Measurements from ENCODE around the gene PURB. TPM values are rescaled to one million over a fixed set of nuclear protein-coding genes. Genes with fewer than 3 reads are reported as not detected.

The PURB gene
- total and polyA plus RNA-seq, 9 of the 15 experiments (the other 6 are each of a cell fraction or from before 2014, with no cell fraction given) = 1.6 to 14.1 (median 8.8) TPM

DNA sequence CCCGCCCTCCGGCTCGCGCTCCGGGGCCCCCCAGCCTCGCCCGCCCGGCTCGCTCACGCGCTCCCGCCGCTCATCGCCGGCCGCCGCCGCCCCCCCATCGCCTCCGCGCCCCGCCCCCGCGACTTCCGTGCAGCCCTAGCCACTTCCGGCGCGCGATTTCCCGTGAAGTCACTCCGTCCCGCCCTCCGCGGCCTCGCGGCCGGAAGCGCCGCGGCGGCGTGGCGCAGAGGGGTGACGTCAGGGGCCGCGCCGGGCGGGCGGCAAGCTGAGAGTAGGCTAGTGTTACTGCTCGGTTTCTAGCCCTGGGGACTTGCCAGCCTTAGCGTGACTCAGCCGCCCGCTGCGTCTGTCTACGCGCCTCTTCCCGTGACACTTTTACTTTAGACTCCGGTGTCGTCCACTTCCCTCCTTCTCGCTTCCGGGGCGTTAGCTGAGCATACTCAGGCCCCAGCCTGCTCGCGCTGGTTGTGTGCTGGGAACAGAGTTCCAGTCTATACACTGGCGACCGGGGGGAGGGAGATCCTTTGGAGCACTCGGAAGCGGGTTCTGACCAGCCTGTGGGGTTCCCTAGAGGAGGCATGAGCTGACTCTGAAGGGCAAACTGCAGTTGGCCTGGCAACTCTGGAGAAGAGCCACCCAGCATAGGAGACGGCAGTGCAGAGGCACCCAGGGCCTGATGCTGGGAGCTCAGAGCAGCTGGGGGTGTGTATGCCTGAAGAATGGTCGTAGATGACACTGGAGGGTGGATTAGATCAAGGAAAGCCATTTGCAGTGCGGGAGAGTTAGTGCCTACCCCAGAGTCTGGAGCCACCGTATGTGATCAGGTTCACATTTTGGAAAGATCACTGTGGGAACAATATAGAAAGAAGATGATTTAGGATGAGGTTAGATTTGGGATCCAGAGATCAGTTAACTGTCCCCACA is at the start of gene PURB (continued):
- peak; percentile 78 for TF ChIP-seq TAF7 (tag; IDR thresholded peaks at IDR 0.05)
- no peak for TF ChIP-seq KDM2B (CRISPR knock-in tag; IDR thresholded peaks at IDR 0.05)
- TF ChIP-seq, protein P1, sequence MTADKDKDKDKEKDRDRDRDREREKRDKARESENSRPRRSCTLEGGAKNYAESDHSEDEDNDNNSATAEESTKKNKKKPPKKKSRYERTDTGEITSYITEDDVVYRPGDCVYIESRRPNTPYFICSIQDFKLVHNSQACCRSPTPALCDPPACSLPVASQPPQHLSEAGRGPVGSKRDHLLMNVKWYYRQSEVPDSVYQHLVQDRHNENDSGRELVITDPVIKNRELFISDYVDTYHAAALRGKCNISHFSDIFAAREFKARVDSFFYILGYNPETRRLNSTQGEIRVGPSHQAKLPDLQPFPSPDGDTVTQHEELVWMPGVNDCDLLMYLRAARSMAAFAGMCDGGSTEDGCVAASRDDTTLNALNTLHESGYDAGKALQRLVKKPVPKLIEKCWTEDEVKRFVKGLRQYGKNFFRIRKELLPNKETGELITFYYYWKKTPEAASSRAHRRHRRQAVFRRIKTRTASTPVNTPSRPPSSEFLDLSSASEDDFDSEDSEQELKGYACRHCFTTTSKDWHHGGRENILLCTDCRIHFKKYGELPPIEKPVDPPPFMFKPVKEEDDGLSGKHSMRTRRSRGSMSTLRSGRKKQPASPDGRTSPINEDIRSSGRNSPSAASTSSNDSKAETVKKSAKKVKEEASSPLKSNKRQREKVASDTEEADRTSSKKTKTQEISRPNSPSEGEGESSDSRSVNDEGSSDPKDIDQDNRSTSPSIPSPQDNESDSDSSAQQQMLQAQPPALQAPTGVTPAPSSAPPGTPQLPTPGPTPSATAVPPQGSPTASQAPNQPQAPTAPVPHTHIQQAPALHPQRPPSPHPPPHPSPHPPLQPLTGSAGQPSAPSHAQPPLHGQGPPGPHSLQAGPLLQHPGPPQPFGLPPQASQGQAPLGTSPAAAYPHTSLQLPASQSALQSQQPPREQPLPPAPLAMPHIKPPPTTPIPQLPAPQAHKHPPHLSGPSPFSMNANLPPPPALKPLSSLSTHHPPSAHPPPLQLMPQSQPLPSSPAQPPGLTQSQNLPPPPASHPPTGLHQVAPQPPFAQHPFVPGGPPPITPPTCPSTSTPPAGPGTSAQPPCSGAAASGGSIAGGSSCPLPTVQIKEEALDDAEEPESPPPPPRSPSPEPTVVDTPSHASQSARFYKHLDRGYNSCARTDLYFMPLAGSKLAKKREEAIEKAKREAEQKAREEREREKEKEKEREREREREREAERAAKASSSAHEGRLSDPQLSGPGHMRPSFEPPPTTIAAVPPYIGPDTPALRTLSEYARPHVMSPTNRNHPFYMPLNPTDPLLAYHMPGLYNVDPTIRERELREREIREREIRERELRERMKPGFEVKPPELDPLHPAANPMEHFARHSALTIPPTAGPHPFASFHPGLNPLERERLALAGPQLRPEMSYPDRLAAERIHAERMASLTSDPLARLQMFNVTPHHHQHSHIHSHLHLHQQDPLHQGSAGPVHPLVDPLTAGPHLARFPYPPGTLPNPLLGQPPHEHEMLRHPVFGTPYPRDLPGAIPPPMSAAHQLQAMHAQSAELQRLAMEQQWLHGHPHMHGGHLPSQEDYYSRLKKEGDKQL (CRISPR knock-in tag; IDR thresholded peaks at IDR 0.05; ENCODE audit: borderline replicate concordance) = no peak
- TF ChIP-seq, protein P2, sequence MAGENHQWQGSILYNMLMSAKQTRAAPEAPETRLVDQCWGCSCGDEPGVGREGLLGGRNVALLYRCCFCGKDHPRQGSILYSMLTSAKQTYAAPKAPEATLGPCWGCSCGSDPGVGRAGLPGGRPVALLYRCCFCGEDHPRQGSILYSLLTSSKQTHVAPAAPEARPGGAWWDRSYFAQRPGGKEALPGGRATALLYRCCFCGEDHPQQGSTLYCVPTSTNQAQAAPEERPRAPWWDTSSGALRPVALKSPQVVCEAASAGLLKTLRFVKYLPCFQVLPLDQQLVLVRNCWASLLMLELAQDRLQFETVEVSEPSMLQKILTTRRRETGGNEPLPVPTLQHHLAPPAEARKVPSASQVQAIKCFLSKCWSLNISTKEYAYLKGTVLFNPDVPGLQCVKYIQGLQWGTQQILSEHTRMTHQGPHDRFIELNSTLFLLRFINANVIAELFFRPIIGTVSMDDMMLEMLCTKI (IDR thresholded peaks at IDR 0.05; ENCODE audit: partially characterized antibody) = no peak
- TF ChIP-seq TEAD4 (IDR thresholded peaks at IDR 0.05; ENCODE audit: low read length) = no peak
- TF ChIP-seq TEAD4 (CRISPR knock-in tag; IDR thresholded peaks at IDR 0.05; ENCODE audit: borderline replicate concordance) = no peak
- no peak for TF ChIP-seq POLR3G (IDR thresholded peaks at IDR 0.05; ENCODE audit: extremely low read depth, insufficient read length, insufficient replicate concordance)
- TF ChIP-seq, protein P3, sequence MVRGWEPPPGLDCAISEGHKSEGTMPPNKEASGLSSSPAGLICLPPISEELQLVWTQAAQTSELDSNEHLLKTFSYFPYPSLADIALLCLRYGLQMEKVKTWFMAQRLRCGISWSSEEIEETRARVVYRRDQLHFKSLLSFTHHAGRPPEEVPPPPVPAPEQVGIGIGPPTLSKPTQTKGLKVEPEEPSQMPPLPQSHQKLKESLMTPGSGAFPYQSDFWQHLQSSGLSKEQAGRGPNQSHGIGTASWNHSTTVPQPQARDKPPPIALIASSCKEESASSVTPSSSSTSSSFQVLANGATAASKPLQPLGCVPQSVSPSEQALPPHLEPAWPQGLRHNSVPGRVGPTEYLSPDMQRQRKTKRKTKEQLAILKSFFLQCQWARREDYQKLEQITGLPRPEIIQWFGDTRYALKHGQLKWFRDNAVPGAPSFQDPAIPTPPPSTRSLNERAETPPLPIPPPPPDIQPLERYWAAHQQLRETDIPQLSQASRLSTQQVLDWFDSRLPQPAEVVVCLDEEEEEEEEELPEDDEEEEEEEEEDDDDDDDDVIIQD (CRISPR knock-in tag; IDR thresholded peaks at IDR 0.05) = no peak
- peak; percentile 48; the same call in 1 of the 2 replicates for TF ChIP-seq HDGF (IDR thresholded peaks at IDR 0.05)
- peak; percentile 88 to 92; a peak in 3 of 4 replicates for TF ChIP-seq ETV6 (IDR thresholded peaks at IDR 0.05; ENCODE audit: borderline replicate concordance in 1 of 2, low read depth in 2 of 2, low read length in 1 of 2)
- TF ChIP-seq ETV6 (CRISPR knock-in tag; IDR thresholded peaks at IDR 0.05; ENCODE audit: borderline replicate concordance) = no peak
- no peak; a peak in 2 of 4 replicates for TF ChIP-seq ARNT (IDR thresholded peaks at IDR 0.05)
- peak; percentile 89 for TF ChIP-seq ZFX (CRISPR knock-in tag; IDR thresholded peaks at IDR 0.05)
- TF ChIP-seq GATAD2B (IDR thresholded peaks at IDR 0.05; ENCODE audit: borderline replicate concordance) = peak; percentile 60
- TF ChIP-seq FOXP1 (CRISPR knock-in tag; IDR thresholded peaks at IDR 0.05) = peak; percentile 43
- no peak for TF ChIP-seq RBM34 (IDR thresholded peaks at IDR 0.05; ENCODE audit: borderline replicate concordance, insufficient read depth, low read length)
- TF ChIP-seq, protein P4, sequence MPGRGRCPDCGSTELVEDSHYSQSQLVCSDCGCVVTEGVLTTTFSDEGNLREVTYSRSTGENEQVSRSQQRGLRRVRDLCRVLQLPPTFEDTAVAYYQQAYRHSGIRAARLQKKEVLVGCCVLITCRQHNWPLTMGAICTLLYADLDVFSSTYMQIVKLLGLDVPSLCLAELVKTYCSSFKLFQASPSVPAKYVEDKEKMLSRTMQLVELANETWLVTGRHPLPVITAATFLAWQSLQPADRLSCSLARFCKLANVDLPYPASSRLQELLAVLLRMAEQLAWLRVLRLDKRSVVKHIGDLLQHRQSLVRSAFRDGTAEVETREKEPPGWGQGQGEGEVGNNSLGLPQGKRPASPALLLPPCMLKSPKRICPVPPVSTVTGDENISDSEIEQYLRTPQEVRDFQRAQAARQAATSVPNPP (IDR thresholded peaks at IDR 0.05; ENCODE audit: borderline replicate concordance, insufficient read depth, insufficient read length) = no peak
- TF ChIP-seq ZNF239 (CRISPR knock-in tag; IDR thresholded peaks at IDR 0.05) = no peak

Measured in K562 (cell line).